Measurements from ENCODE around the gene RSF1. TPM values are rescaled to one million over a fixed set of nuclear protein-coding genes. Genes with fewer than 3 reads are reported as not detected.

Gene RSF1
- polyA plus RNA-seq, 1 of the 3 experiments (the other 2 are of a cell fraction), result 8.4 TPM

GRCh38 chr11:77806993-77807392 is 13.5 kb downstream of the RSF1 start:
- Histone ChIP-seq H3K4me3 (ENCODE audit: low read depth in 2 of 2, low read length in 1 of 2) (no peak overlapping the region), H3K4me1 (ENCODE audit: control insufficient read depth in 1 of 2, insufficient read depth in 2 of 2, low read depth in 1 of 2, low read length in 1 of 2) (no peaks in the 10 kb centered on the region), H4K20me1 (ENCODE audit: insufficient read depth) (peaks cover 92% of the 10 kb centered on the region), H3K79me2 (ENCODE audit: insufficient read depth) (peaks cover 100% of the 10 kb centered on the region), H3K27ac (ENCODE audit: low read depth in 2 of 2, low read length in 1 of 2) (no peak overlapping the region), H3K4me2 (no peak overlapping the region), H3K9ac (no peak overlapping the region), H3K36me3 (replicated peaks in 1 of 2; ENCODE audit: control insufficient read depth in 1 of 2, insufficient read depth in 2 of 2, low read length in 1 of 2) (peaks cover 5 to 41% of the 10 kb centered on the region in 2 experiments), H3K9me3 (no peaks in the 10 kb centered on the region), H3F3A (replicated peaks; ENCODE audit: insufficient read depth) (peaks cover 4% of the 10 kb centered on the region), H3K27me3 (ENCODE audit: insufficient read depth) (no peaks in the 10 kb centered on the region), H2AFZ (ENCODE audit: low read depth) (no peak overlapping the region), H3K9me2 (no peaks in the 10 kb centered on the region)
- TF ChIP-seq RAD21 (IDR thresholded peaks at IDR 0.05; ENCODE audit: low read length) (no peak), IRF3 (IDR thresholded peaks at IDR 0.05; ENCODE audit: low read depth, low read length) (no peak), NRF1 (IDR thresholded peaks at IDR 0.05; ENCODE audit: low read depth, low read length) (no peak), RXRA (IDR thresholded peaks at IDR 0.05; ENCODE audit: borderline replicate concordance, low read depth) (no peak), ZBTB33 (IDR thresholded peaks at IDR 0.05; ENCODE audit: borderline replicate concordance, low read depth) (no peak)
- DNase-seq, result no peak
- POLR2A ChIA-PET, result no interaction called here
- WGBS (ENCODE audit: low lambda C conversion rate), result 100% methylated on average over 2 of the region's 2 CpGs
- CTCF ChIA-PET, result no interaction called here

- H3K9me3 ChIP-seq, result no peaks in the 10 kb centered on the region
- H2AFZ ChIP-seq (ENCODE audit: low read depth), result no peak overlapping the region
- H3F3A ChIP-seq (replicated peaks; ENCODE audit: insufficient read depth), result peaks cover 4% of the 10 kb centered on the region
- H3K27me3 ChIP-seq (ENCODE audit: insufficient read depth), result no peaks in the 10 kb centered on the region
- H3K4me1 ChIP-seq (ENCODE audit: control insufficient read depth in 1 of 2, insufficient read depth in 2 of 2, low read depth in 1 of 2, low read length in 1 of 2), result no peaks in the 10 kb centered on the region
- peaks cover 100% of the 10 kb centered on the region for H3K79me2 ChIP-seq (ENCODE audit: insufficient read depth)
- POLR2A ChIA-PET, result no interaction called here
- H3K4me2 ChIP-seq, result no peak overlapping the region
- CTCF ChIA-PET, result no interaction called here
- H3K27ac ChIP-seq (ENCODE audit: low read depth in 2 of 2, low read length in 1 of 2), result no peak overlapping the region
- peaks cover 92% of the 10 kb centered on the region for H4K20me1 ChIP-seq (ENCODE audit: insufficient read depth)
- H3K36me3 ChIP-seq (replicated peaks in 1 of 2; ENCODE audit: control insufficient read depth in 1 of 2, insufficient read depth in 2 of 2, low read length in 1 of 2), result peaks cover 3 to 36% of the 10 kb centered on the region in 2 experiments
- no peak for DNase-seq
- no peak overlapping the region for H3K4me3 ChIP-seq (ENCODE audit: low read depth in 2 of 2, low read length in 1 of 2)
- H3K9ac ChIP-seq, result no peak overlapping the region
- H3K9me2 ChIP-seq, result no peaks in the 10 kb centered on the region
- TF ChIP-seq EP300 (IDR thresholded peaks at IDR 0.05; ENCODE audit: borderline replicate concordance in 1 of 2, low read depth in 1 of 2, low read length in 1 of 2) (no peak), SIN3A (IDR thresholded peaks at IDR 0.05; ENCODE audit: borderline replicate concordance, low read depth, low read length) (no peak), REST (IDR thresholded peaks at IDR 0.05; ENCODE audit: low read depth, low read length) (no peak), POLR2AphosphoS5 (IDR thresholded peaks at IDR 0.05; ENCODE audit: low read depth, low read length) (no peak), RFX5 (IDR thresholded peaks at IDR 0.05; ENCODE audit: low read length) (no peak), PBX3 (IDR thresholded peaks at IDR 0.05) (no peak), MAX (IDR thresholded peaks at IDR 0.05; ENCODE audit: low read depth) (no peak), CTCF (IDR thresholded peaks at IDR 0.05) (no peak), MXI1 (IDR thresholded peaks at IDR 0.05; ENCODE audit: low read depth, low read length) (no peak), USF2 (IDR thresholded peaks at IDR 0.05; ENCODE audit: borderline replicate concordance, low read depth, low read length) (no peak)
Measured at GRCh38 chr11:77806415-77806814, 14.1 kb downstream of the RSF1 start.

Data from SK-N-SH (cell line).